ENCODE results near the gene TSEN2. TPM values are rescaled to one million over a fixed set of nuclear protein-coding genes. Genes with fewer than 3 reads are reported as not detected.
A peak's percentile ranks its signal among the peaks of the same experiment; 100 is the strongest.

Gene TSEN2
- total and polyA plus RNA-seq, 9 of the 15 experiments (the other 6 are each of a cell fraction or from before 2014, with no cell fraction given): 38.5 to 76.3 (median 46.6) TPM

DNA sequence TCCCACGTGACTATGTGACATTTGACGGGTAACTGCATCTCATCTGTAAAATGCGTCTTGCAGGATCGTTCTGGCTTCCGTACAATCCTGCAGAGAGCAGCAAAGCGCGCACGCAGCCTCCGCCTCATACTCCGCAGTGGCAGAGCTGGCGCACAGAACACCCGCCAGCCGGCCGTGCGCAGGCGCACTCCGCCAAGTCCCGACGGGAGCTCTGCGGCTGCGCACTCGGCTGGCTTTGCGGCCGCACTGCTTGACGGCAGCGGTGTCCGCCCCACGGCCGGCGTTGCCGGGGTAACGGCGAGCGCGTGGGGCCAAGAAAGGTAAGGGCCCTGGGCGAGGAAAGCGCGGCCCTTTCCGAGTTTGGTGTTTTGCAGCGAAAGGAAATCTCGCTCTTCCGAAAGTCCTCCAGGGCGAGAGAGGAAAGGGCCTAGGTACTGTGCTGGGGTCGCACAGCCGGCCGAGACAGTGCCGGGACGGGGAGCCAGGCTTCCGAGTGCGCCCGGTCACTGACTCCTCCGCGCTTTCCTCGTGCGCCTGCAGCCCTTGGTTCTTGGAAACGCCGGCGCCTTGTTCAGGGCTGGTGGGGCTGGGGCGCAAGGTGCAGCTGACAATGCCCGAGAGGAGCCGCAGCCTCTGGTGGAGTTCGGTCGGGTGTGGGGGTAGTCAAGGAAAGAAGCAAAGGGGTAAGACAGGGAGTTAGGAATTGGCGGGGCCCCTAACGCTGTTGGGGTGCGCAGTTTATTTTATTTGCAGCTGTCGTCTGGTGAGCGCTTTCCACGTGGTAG, at the start of gene TSEN2 (continued):
- TF ChIP-seq POLR2H (tag; IDR thresholded peaks at IDR 0.05; ENCODE audit: low read depth): no peak
- TF ChIP-seq, protein P1, sequence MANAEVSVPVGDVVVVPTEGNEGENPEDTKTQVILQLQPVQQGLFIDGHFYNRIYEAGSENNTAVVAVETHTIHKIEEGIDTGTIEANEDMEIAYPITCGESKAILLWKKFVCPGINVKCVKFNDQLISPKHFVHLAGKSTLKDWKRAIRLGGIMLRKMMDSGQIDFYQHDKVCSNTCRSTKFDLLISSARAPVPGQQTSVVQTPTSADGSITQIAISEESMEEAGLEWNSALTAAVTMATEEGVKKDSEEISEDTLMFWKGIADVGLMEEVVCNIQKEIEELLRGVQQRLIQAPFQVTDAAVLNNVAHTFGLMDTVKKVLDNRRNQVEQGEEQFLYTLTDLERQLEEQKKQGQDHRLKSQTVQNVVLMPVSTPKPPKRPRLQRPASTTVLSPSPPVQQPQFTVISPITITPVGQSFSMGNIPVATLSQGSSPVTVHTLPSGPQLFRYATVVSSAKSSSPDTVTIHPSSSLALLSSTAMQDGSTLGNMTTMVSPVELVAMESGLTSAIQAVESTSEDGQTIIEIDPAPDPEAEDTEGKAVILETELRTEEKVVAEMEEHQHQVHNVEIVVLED (CRISPR knock-in tag; IDR thresholded peaks at IDR 0.05): peak; percentile 73
- TF ChIP-seq CSDE1 (IDR thresholded peaks at IDR 0.05): peak in 1 of 2 experiments; percentile 80; a peak in 2 of 4 replicates
- no peak for TF ChIP-seq ZFP30 (CRISPR knock-in tag; IDR thresholded peaks at IDR 0.05; ENCODE audit: borderline replicate concordance)
- TF ChIP-seq, protein P2, sequence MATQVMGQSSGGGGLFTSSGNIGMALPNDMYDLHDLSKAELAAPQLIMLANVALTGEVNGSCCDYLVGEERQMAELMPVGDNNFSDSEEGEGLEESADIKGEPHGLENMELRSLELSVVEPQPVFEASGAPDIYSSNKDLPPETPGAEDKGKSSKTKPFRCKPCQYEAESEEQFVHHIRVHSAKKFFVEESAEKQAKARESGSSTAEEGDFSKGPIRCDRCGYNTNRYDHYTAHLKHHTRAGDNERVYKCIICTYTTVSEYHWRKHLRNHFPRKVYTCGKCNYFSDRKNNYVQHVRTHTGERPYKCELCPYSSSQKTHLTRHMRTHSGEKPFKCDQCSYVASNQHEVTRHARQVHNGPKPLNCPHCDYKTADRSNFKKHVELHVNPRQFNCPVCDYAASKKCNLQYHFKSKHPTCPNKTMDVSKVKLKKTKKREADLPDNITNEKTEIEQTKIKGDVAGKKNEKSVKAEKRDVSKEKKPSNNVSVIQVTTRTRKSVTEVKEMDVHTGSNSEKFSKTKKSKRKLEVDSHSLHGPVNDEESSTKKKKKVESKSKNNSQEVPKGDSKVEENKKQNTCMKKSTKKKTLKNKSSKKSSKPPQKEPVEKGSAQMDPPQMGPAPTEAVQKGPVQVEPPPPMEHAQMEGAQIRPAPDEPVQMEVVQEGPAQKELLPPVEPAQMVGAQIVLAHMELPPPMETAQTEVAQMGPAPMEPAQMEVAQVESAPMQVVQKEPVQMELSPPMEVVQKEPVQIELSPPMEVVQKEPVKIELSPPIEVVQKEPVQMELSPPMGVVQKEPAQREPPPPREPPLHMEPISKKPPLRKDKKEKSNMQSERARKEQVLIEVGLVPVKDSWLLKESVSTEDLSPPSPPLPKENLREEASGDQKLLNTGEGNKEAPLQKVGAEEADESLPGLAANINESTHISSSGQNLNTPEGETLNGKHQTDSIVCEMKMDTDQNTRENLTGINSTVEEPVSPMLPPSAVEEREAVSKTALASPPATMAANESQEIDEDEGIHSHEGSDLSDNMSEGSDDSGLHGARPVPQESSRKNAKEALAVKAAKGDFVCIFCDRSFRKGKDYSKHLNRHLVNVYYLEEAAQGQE (IDR thresholded peaks at IDR 0.05; ENCODE audit: borderline replicate concordance): peak; percentile 74
- TF ChIP-seq, protein P2 (CRISPR knock-in tag; IDR thresholded peaks at IDR 0.05; ENCODE audit: low read depth): no peak
- 0 out of 2 replicates have a peak, but pooled peaks have one; percentile 56 for TF ChIP-seq FOXK1 (CRISPR knock-in tag; IDR thresholded peaks at IDR 0.05; ENCODE audit: borderline replicate concordance)
- TF ChIP-seq, protein P3, sequence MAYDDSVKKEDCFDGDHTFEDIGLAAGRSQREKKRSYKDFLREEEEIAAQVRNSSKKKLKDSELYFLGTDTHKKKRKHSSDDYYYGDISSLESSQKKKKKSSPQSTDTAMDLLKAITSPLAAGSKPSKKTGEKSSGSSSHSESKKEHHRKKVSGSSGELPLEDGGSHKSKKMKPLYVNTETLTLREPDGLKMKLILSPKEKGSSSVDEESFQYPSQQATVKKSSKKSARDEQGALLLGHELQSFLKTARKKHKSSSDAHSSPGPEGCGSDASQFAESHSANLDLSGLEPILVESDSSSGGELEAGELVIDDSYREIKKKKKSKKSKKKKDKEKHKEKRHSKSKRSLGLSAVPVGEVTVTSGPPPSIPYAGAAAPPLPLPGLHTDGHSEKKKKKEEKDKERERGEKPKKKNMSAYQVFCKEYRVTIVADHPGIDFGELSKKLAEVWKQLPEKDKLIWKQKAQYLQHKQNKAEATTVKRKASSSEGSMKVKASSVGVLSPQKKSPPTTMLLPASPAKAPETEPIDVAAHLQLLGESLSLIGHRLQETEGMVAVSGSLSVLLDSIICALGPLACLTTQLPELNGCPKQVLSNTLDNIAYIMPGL (CRISPR knock-in tag; IDR thresholded peaks at IDR 0.05): peak; percentile 58; the same call in 1 of the 2 replicates
- TF ChIP-seq KAT7 (CRISPR knock-in tag; IDR thresholded peaks at IDR 0.05; ENCODE audit: borderline replicate concordance): no peak
- peak in 1 of 2 experiments; percentile 27; a peak in 1 of 4 replicates for TF ChIP-seq KDM4B (IDR thresholded peaks at IDR 0.05; ENCODE audit: borderline replicate concordance in 2 of 2, low read depth in 1 of 2)
- TF ChIP-seq NFYB (IDR thresholded peaks at IDR 0.05; ENCODE audit: extremely low read depth, insufficient read length): no peak
- TF ChIP-seq NFIX (CRISPR knock-in tag; IDR thresholded peaks at IDR 0.05; ENCODE audit: low read depth): no peak
- TF ChIP-seq, protein P4, sequence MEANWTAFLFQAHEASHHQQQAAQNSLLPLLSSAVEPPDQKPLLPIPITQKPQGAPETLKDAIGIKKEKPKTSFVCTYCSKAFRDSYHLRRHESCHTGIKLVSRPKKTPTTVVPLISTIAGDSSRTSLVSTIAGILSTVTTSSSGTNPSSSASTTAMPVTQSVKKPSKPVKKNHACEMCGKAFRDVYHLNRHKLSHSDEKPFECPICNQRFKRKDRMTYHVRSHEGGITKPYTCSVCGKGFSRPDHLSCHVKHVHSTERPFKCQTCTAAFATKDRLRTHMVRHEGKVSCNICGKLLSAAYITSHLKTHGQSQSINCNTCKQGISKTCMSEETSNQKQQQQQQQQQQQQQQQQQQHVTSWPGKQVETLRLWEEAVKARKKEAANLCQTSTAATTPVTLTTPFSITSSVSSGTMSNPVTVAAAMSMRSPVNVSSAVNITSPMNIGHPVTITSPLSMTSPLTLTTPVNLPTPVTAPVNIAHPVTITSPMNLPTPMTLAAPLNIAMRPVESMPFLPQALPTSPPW (CRISPR knock-in tag; IDR thresholded peaks at IDR 0.05): peak; percentile 28; the same call in 1 of the 2 replicates

Measured in K562 (cell line).